Measurements from ENCODE around the gene LAMP5. TPM values are rescaled to one million over a fixed set of nuclear protein-coding genes. Genes with fewer than 3 reads are reported as not detected.

The LAMP5 gene, protein sequence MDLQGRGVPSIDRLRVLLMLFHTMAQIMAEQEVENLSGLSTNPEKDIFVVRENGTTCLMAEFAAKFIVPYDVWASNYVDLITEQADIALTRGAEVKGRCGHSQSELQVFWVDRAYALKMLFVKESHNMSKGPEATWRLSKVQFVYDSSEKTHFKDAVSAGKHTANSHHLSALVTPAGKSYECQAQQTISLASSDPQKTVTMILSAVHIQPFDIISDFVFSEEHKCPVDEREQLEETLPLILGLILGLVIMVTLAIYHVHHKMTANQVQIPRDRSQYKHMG
- total RNA-seq (2014; rRNA removed; shearing (Covaris generic)) = 0.21 and 0.62 TPM in 2 replicates
- 0.10 and 0.29 TPM in 2 replicates for polyA plus RNA-seq (2016; fragmentation: Nextera tagmentation; extraction: Ambion mirVana)
- long read RNA-seq, partial matches to known transcripts = 3 of 8 reads
- long read RNA-seq, other reads (novel, unspliced or antisense) = 1 of 8 reads

DNA sequence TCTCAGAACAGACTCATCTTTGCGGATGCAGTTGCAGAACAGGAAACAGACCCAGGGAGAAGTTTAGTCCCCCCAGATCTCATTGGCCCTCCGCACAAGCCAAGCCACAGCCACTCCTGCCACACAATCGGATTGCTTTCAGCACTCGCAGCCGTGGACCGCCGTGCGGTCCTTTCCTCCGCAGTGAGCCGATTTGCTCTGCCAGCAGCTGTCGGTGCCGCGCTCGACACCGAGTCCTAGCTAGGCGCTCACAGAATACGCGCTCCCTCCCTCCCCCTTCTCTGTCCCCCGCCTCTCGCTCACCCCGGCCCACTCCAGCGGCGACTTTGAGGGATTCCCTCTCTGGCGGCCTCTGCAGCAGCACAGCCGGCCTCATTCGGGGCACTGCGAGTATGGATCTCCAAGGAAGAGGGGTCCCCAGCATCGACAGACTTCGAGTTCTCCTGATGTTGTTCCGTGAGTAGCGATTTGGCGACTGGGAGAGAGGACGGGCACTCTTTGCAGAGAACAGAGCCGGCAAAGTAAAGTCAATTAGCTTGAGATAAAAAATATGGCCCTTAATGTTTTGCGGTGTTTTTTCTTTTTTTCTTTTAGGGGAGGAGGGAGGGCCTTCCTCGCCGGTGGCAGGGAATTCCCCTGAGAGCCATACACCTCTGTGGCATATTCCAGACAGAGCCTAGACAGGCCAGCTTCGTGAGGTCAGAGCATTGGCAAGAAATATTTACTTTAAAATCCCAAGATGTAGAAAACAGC, at the start of gene LAMP5:
Gene LAMP5, plus strand, starts transcription at position 130 of the 753 bp plus-strand sequence. Its CDS starts 263 bp downstream, at position 393.
- Mint-ChIP-seq H3K27me3 (ENCODE audit: insufficient read depth, low read depth, poor library complexity) (peaks cover 57% of the 10 kb centered on the region), H3K4me1 (peaks cover 49% of the 10 kb centered on the region), H3K36me3 (ENCODE audit: low read depth) (peaks cover 13% of the 10 kb centered on the region; the same call in 2 of the 3 replicates), H3K4me3 (peak within 1 kb of the TSS; percentile 86), H3K9me3 (no peaks in the 10 kb centered on the region; the same call in 1 of the 3 replicates), H3K27ac (no peak within 1 kb of the TSS)
- Histone ChIP-seq H2AFZ (peak within 1 kb of the TSS; percentile 94), H3K27me3 (ENCODE audit: insufficient read depth) (peaks cover 100% of the 10 kb centered on the region), H3K4me1 (ENCODE audit: insufficient read depth) (peaks cover 61% of the 10 kb centered on the region), H4K20me1 (replicated peaks; ENCODE audit: insufficient read depth) (0 out of 2 replicates have a peak, but pooled peaks cover 9% of the 10 kb centered on the region), H3F3A (replicated peaks; ENCODE audit: low read depth) (peaks cover 6% of the 10 kb centered on the region; the same call in 1 of the 2 replicates), H3K27ac (ENCODE audit: low read depth) (no peak within 1 kb of the TSS), H3K36me3 (ENCODE audit: insufficient read depth) (no peaks in the 10 kb centered on the region), H3K4me2 (peak within 1 kb of the TSS; percentile 84), H3K79me2 (replicated peaks; ENCODE audit: insufficient read depth) (no peaks in the 10 kb centered on the region), H3K9me2 (ENCODE audit: insufficient read depth) (no peaks in the 10 kb centered on the region), H3K4me3 (peak within 1 kb of the TSS; percentile 65)
- ATAC-seq (peak; percentile 75), DNase-seq (ENCODE audit: low spot score) (peak; percentile 90)
- TF ChIP-seq, protein P1, sequence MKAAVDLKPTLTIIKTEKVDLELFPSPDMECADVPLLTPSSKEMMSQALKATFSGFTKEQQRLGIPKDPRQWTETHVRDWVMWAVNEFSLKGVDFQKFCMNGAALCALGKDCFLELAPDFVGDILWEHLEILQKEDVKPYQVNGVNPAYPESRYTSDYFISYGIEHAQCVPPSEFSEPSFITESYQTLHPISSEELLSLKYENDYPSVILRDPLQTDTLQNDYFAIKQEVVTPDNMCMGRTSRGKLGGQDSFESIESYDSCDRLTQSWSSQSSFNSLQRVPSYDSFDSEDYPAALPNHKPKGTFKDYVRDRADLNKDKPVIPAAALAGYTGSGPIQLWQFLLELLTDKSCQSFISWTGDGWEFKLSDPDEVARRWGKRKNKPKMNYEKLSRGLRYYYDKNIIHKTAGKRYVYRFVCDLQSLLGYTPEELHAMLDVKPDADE (IDR thresholded peaks at IDR 0.05) = no peak
- peak; percentile 82 for TF ChIP-seq EZH2 (IDR thresholded peaks at IDR 0.05; ENCODE audit: low read depth, unreplicated experiment)
- no peak for TF ChIP-seq ZNF331 (CRISPR knock-in tag; IDR thresholded peaks at IDR 0.05; ENCODE audit: low read depth)
- TF ChIP-seq, protein P2, sequence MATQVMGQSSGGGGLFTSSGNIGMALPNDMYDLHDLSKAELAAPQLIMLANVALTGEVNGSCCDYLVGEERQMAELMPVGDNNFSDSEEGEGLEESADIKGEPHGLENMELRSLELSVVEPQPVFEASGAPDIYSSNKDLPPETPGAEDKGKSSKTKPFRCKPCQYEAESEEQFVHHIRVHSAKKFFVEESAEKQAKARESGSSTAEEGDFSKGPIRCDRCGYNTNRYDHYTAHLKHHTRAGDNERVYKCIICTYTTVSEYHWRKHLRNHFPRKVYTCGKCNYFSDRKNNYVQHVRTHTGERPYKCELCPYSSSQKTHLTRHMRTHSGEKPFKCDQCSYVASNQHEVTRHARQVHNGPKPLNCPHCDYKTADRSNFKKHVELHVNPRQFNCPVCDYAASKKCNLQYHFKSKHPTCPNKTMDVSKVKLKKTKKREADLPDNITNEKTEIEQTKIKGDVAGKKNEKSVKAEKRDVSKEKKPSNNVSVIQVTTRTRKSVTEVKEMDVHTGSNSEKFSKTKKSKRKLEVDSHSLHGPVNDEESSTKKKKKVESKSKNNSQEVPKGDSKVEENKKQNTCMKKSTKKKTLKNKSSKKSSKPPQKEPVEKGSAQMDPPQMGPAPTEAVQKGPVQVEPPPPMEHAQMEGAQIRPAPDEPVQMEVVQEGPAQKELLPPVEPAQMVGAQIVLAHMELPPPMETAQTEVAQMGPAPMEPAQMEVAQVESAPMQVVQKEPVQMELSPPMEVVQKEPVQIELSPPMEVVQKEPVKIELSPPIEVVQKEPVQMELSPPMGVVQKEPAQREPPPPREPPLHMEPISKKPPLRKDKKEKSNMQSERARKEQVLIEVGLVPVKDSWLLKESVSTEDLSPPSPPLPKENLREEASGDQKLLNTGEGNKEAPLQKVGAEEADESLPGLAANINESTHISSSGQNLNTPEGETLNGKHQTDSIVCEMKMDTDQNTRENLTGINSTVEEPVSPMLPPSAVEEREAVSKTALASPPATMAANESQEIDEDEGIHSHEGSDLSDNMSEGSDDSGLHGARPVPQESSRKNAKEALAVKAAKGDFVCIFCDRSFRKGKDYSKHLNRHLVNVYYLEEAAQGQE (IDR thresholded peaks at IDR 0.05; ENCODE audit: unreplicated experiment) = peak; percentile 62
- TF ChIP-seq JUNB (IDR thresholded peaks at IDR 0.05; ENCODE audit: unreplicated experiment) = no peak
- TF ChIP-seq POLR2AphosphoS5 (IDR thresholded peaks at IDR 0.05; ENCODE audit: low read depth) = no peak

DNA sequence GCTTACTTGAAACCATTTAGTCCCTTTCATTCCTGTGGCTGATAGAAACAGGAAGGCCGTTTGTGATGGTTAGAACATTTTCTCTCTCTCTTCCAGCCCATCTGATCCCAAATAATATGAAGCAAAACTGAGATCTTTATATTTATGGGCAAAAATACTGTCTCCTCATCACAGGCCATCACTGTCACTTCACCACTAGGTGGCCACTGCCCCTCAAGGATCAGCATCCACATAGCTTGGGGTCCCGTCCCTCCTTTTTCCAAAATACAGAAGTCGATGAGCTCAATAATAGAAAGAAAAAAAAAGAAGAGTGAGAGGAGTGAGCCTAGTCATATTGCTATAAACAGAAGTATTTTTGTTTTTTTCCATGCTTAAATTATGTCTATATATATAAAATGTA, 46.4 kb upstream of the LAMP5 start:
- H3K27me3 Mint-ChIP-seq (ENCODE audit: insufficient read depth, low read depth, poor library complexity) = peaks cover 3% of the 10 kb centered on the region
- Histone ChIP-seq H3K9me2 (ENCODE audit: insufficient read depth) (no peaks in the 10 kb centered on the region), H3K4me3 (no peak overlapping the region), H3K36me3 (ENCODE audit: insufficient read depth) (no peaks in the 10 kb centered on the region), H3K27ac (ENCODE audit: low read depth) (no peak overlapping the region), H3K4me2 (no peak overlapping the region), H3K79me2 (replicated peaks; ENCODE audit: insufficient read depth) (no peaks in the 10 kb centered on the region), H2AFZ (no peak overlapping the region), H3K4me1 (ENCODE audit: insufficient read depth) (no peaks in the 10 kb centered on the region), H4K20me1 (replicated peaks; ENCODE audit: insufficient read depth) (no peaks in the 10 kb centered on the region), H3F3A (replicated peaks; ENCODE audit: low read depth) (no peaks in the 10 kb centered on the region), H3K27me3 (ENCODE audit: insufficient read depth) (no peaks in the 10 kb centered on the region)
- H3K9me3 Mint-ChIP-seq = peaks cover 16% of the 10 kb centered on the region; the same call in 2 of the 3 replicates
- TF ChIP-seq, protein P3, sequence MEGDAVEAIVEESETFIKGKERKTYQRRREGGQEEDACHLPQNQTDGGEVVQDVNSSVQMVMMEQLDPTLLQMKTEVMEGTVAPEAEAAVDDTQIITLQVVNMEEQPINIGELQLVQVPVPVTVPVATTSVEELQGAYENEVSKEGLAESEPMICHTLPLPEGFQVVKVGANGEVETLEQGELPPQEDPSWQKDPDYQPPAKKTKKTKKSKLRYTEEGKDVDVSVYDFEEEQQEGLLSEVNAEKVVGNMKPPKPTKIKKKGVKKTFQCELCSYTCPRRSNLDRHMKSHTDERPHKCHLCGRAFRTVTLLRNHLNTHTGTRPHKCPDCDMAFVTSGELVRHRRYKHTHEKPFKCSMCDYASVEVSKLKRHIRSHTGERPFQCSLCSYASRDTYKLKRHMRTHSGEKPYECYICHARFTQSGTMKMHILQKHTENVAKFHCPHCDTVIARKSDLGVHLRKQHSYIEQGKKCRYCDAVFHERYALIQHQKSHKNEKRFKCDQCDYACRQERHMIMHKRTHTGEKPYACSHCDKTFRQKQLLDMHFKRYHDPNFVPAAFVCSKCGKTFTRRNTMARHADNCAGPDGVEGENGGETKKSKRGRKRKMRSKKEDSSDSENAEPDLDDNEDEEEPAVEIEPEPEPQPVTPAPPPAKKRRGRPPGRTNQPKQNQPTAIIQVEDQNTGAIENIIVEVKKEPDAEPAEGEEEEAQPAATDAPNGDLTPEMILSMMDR (conservative IDR thresholded peaks at IDR 0.05; ENCODE audit: low read depth in 2 of 2) = peak; percentile 91 to 94
- TF ChIP-seq, protein P2 (IDR thresholded peaks at IDR 0.05; ENCODE audit: unreplicated experiment) = no peak
- peak; percentile 62 for DNase-seq (ENCODE audit: low spot score)
- H3K4me1 Mint-ChIP-seq = peaks cover 2% of the 10 kb centered on the region; the same call in 2 of the 3 replicates
- no peak overlapping the region for H3K4me3 Mint-ChIP-seq
- H3K27ac Mint-ChIP-seq = no peak overlapping the region
- peak; percentile 88 for ATAC-seq
- H3K36me3 Mint-ChIP-seq (ENCODE audit: low read depth) = peaks cover 11% of the 10 kb centered on the region; the same call in 2 of the 3 replicates

All from GM23338 (cell line).